ENCODE data around the gene MRPL41. TPM values are rescaled to one million over a fixed set of nuclear protein-coding genes. Genes with fewer than 3 reads are reported as not detected.

Gene MRPL41
- total RNA-seq, 1 experiment from 2014 or later, result 43.0 TPM

DNA sequence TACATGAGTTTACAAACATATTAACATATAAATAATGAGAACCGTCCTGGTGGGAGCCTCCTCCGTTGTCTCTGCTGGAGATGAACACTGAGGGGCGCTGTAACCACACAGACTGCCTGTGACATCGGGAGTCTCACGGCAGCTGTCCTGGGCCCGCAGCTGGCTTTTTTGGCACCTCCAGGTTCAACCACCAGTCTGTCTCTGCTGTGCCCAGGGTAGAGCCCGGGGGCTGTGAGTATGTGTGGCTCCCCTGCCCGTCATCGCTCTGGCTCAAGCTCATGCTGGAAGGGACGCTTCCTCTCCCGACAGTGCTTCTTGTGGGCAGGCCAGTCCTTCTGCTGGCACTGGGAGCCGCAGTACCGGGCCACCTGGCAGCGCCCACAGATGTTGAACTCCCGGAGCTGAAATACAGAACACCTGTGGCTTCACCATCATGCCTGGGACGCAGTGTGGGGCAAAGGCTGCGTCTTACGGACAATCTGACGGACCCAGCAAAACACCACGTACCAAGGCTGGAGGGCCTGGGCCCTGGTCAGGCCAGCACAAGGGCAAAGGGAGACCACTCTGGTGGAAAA lies 30.7 kb downstream of the MRPL41 start:
- no peaks in the 10 kb centered on the region for H3K27me3 Mint-ChIP-seq (ENCODE audit: insufficient read depth, unreplicated experiment)
- H3K4me3 Mint-ChIP-seq (ENCODE audit: unreplicated experiment), result no peak overlapping the region
- no peaks in the 10 kb centered on the region for H3K4me1 Mint-ChIP-seq (ENCODE audit: insufficient read depth, unreplicated experiment)
- TF ChIP-seq, protein P1, sequence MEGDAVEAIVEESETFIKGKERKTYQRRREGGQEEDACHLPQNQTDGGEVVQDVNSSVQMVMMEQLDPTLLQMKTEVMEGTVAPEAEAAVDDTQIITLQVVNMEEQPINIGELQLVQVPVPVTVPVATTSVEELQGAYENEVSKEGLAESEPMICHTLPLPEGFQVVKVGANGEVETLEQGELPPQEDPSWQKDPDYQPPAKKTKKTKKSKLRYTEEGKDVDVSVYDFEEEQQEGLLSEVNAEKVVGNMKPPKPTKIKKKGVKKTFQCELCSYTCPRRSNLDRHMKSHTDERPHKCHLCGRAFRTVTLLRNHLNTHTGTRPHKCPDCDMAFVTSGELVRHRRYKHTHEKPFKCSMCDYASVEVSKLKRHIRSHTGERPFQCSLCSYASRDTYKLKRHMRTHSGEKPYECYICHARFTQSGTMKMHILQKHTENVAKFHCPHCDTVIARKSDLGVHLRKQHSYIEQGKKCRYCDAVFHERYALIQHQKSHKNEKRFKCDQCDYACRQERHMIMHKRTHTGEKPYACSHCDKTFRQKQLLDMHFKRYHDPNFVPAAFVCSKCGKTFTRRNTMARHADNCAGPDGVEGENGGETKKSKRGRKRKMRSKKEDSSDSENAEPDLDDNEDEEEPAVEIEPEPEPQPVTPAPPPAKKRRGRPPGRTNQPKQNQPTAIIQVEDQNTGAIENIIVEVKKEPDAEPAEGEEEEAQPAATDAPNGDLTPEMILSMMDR (IDR thresholded peaks at IDR 0.05; ENCODE audit: unreplicated experiment), result peak; percentile 21
- H3K9me3 Mint-ChIP-seq (ENCODE audit: unreplicated experiment), result no peaks in the 10 kb centered on the region
- intact Hi-C loops (cut with micrococcal nuclease), result no loop called here
- H3K36me3 Mint-ChIP-seq (ENCODE audit: insufficient read depth, unreplicated experiment), result peaks cover 29% of the 10 kb centered on the region
- BruUV-seq (replicated peaks), result TSS peak; percentile 13
- POLR2A ChIA-PET, result interaction anchor here (1.7 to 2.7 kb wide), 2 partner anchors 30 to 37 kb away, joined by 10 to 13 read pairs; partner anchors contain the start of genes EHMT1 and MRPL41
- no peak for DNase-seq (ENCODE audit: unreplicated experiment)
- CTCF ChIA-PET, result interaction anchor here (0.6 kb wide), 1 partner anchor 10 kb away, joined by 3 read pairs; no protein-coding TSS in a partner anchor
- H3K27ac Mint-ChIP-seq (ENCODE audit: low read depth, unreplicated experiment), result no peak overlapping the region

DNA sequence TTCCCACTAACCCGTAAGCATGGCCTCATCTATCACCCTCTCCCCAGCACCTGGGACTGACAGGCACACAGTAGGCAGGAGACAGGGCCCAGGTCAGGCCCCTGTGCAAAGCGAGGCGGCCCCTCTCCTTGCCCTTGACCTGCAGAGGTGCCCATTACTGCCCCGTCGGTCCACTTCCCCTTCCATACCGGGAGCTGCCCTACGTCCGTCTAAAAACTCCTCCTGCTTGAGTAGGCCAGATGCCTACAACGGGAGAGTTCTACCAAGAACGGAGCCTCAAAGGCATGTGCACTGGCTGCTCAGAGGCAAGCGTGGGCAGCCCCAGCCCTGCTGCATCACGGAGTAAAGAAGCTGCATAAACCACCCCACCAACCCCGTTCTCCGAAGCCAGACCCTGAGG lies 31.7 kb downstream of the MRPL41 start:
- no peak for DNase-seq (ENCODE audit: unreplicated experiment)
- Mint-ChIP-seq H3K4me3 (ENCODE audit: unreplicated experiment) (no peak overlapping the region), H3K27ac (ENCODE audit: low read depth, unreplicated experiment) (no peak overlapping the region), H3K27me3 (ENCODE audit: insufficient read depth, unreplicated experiment) (no peaks in the 10 kb centered on the region), H3K9me3 (ENCODE audit: unreplicated experiment) (no peaks in the 10 kb centered on the region), H3K4me1 (ENCODE audit: insufficient read depth, unreplicated experiment) (no peaks in the 10 kb centered on the region), H3K36me3 (ENCODE audit: insufficient read depth, unreplicated experiment) (peaks cover 36% of the 10 kb centered on the region)
- TF ChIP-seq, protein P1 (IDR thresholded peaks at IDR 0.05; ENCODE audit: unreplicated experiment), result no peak
- BruUV-seq (replicated peaks), result no TSS peak
- intact Hi-C loops (cut with micrococcal nuclease), result no loop called here
- ChIA-PET CTCF (no interaction called here), POLR2A (no interaction called here)

DNA sequence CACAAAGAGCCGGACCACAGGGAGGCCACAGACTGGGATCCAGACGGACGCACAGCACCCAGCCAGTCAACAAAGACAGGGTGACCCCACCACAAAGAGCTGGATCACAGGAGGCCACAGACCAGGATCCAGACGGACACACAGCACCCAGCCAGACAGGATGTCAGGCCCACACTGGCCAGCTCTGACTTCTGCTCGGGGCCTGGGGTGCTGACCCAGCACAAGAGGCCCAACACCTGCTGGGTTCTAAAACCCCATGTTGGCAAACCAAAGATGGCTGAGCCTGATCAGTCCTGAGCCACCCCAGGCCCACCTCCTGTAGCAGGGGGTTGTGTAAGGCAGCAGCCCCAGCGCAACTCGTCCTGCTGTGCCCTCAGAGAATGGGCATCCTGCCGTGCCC lies 32.3 kb downstream of the MRPL41 start:
- Mint-ChIP-seq H3K4me1 (ENCODE audit: insufficient read depth, unreplicated experiment) (no peaks in the 10 kb centered on the region), H3K4me3 (ENCODE audit: unreplicated experiment) (no peak overlapping the region), H3K27me3 (ENCODE audit: insufficient read depth, unreplicated experiment) (no peaks in the 10 kb centered on the region), H3K36me3 (ENCODE audit: insufficient read depth, unreplicated experiment) (peaks cover 39% of the 10 kb centered on the region), H3K27ac (ENCODE audit: low read depth, unreplicated experiment) (no peak overlapping the region), H3K9me3 (ENCODE audit: unreplicated experiment) (no peaks in the 10 kb centered on the region)
- intact Hi-C loops (cut with micrococcal nuclease), result no loop called here
- POLR2A ChIA-PET, result no interaction called here
- TF ChIP-seq, protein P1 (IDR thresholded peaks at IDR 0.05; ENCODE audit: unreplicated experiment), result no peak
- CTCF ChIA-PET, result no interaction called here
- DNase-seq (ENCODE audit: unreplicated experiment), result no peak
- no TSS peak for BruUV-seq (replicated peaks)

DNA sequence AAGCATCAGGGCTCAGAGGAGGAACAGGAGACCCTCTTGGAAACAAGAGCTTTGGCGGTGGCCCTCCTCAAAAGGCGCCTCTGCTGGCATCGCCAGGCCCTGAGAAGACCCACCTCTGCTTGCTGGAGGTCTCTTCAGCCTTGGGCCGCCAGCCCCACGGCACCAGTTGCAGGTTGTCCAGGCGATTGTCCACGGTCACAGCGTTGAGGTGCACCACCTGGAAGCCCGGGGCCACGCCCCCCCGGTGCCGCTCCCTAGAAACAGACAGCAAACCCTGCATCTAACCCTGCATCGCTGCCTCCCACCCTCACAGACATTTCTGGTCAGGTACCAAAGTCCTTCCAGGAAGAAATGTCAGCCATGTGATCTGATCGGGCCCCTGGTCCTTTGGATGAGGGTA lies 35.2 kb downstream of the MRPL41 start:
- H3K9me3 Mint-ChIP-seq (ENCODE audit: unreplicated experiment), result no peaks in the 10 kb centered on the region
- intact Hi-C loops (cut with micrococcal nuclease), result no loop called here
- H3K4me1 Mint-ChIP-seq (ENCODE audit: insufficient read depth, unreplicated experiment), result no peaks in the 10 kb centered on the region
- ChIA-PET POLR2A (interaction anchor here (0.8 to 5.6 kb wide), 4 partner anchors 8 to 32 kb away, joined by 3 to 64 read pairs (median 4); partner anchors contain the start of genes DPH7 and EHMT1), CTCF (interaction anchor here (0.9 to 2.8 kb wide), 2 partner anchors 8 to 52 kb away, joined by 4 to 34 read pairs; partner anchors contain the start of gene DPH7)
- no TSS peak for BruUV-seq (replicated peaks)
- TF ChIP-seq, protein P1 (IDR thresholded peaks at IDR 0.05; ENCODE audit: unreplicated experiment), result no peak
- H3K27me3 Mint-ChIP-seq (ENCODE audit: insufficient read depth, unreplicated experiment), result no peaks in the 10 kb centered on the region
- H3K27ac Mint-ChIP-seq (ENCODE audit: low read depth, unreplicated experiment), result no peak overlapping the region
- H3K36me3 Mint-ChIP-seq (ENCODE audit: insufficient read depth, unreplicated experiment), result peaks cover 32% of the 10 kb centered on the region
- DNase-seq (ENCODE audit: unreplicated experiment), result no peak
- H3K4me3 Mint-ChIP-seq (ENCODE audit: unreplicated experiment), result no peak overlapping the region

All from MCF 10A (cell line).